ENCODE measurements around the gene POLK. TPM values are rescaled to one million over a fixed set of nuclear protein-coding genes. Genes with fewer than 3 reads are reported as not detected.

The POLK gene
- total RNA-seq, 2 donors from 2014 or later: 11.3 to 14.8 TPM

- Mint-ChIP-seq H3K27me3 (ENCODE audit: insufficient read depth) (no peaks in the 10 kb centered on the region), H3K27ac (no peak overlapping the region), H3K4me3 (no peak overlapping the region), H3K36me3 (ENCODE audit: low read depth) (peaks cover 15% of the 10 kb centered on the region), H3K4me1 (peaks cover 18% of the 10 kb centered on the region), H3K9me3 (peaks cover 8% of the 10 kb centered on the region)
- H3K27ac ChIP-seq (ENCODE audit: low read depth, low read length): no peak overlapping the region
- peaks cover 19% of the 10 kb centered on the region for H3K9me3 ChIP-seq (ENCODE audit: control insufficient read depth, low read length)
- H3K27me3 ChIP-seq (ENCODE audit: control insufficient read depth, insufficient read depth, low read length, poor library complexity, severe bottlenecking): no peaks in the 10 kb centered on the region
- H3K4me3 ChIP-seq (ENCODE audit: low read length): no peak overlapping the region
- H3K4me1 ChIP-seq (ENCODE audit: control insufficient read depth, insufficient read depth, low read length): peaks cover 8% of the 10 kb centered on the region
- no peaks in the 10 kb centered on the region for H3K36me3 ChIP-seq (ENCODE audit: control insufficient read depth, insufficient read depth, low read length)
- no peak overlapping the region for H3K9ac ChIP-seq (ENCODE audit: extremely low read depth, low read length, poor library complexity, severe bottlenecking)
- no peak for DNase-seq
- WGBS, 2 experiments (ENCODE audit: insufficient coverage in 1 of 2, insufficient read length in 1 of 2): 100% methylated on average over 1 of the region's 1 CpG; no CpG with 5 or more reads in 1 of the 2 experiments
- TF ChIP-seq, protein P1, sequence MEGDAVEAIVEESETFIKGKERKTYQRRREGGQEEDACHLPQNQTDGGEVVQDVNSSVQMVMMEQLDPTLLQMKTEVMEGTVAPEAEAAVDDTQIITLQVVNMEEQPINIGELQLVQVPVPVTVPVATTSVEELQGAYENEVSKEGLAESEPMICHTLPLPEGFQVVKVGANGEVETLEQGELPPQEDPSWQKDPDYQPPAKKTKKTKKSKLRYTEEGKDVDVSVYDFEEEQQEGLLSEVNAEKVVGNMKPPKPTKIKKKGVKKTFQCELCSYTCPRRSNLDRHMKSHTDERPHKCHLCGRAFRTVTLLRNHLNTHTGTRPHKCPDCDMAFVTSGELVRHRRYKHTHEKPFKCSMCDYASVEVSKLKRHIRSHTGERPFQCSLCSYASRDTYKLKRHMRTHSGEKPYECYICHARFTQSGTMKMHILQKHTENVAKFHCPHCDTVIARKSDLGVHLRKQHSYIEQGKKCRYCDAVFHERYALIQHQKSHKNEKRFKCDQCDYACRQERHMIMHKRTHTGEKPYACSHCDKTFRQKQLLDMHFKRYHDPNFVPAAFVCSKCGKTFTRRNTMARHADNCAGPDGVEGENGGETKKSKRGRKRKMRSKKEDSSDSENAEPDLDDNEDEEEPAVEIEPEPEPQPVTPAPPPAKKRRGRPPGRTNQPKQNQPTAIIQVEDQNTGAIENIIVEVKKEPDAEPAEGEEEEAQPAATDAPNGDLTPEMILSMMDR (conservative IDR thresholded peaks at IDR 0.05): no peak
Observed at GRCh38 chr5:75538211-75538610, 26.5 kb downstream of the POLK start.

DNA sequence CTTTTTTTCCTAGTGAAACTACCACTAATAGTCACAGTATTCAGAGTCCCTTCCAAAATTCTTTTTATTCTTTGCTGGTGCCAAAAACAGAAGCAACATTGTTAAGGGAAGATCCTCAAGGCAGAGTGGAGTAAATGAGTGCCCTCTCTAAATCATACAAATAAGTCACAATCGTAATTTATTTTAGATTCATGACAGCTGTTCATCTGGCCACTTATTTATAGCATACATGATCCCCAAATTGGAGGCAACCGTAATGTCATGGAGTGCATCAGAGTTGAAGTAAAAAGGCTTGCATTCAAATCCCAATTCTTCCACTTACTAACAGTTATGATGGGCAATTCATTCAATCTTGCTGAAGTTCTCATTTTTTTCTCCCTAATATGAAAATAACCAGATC lies 33.4 kb downstream of the POLK start:
- Mint-ChIP-seq H3K4me3 (no peak overlapping the region), H3K4me1 (peaks cover 2% of the 10 kb centered on the region), H3K27ac (no peak overlapping the region), H3K9me3 (no peaks in the 10 kb centered on the region), H3K36me3 (ENCODE audit: low read depth) (peaks cover 5% of the 10 kb centered on the region), H3K27me3 (ENCODE audit: insufficient read depth) (no peaks in the 10 kb centered on the region)
- no peak for DNase-seq
- H3K27ac ChIP-seq (ENCODE audit: low read depth, low read length): no peak overlapping the region
- TF ChIP-seq, protein P1 (conservative IDR thresholded peaks at IDR 0.05): no peak
- H3K9me3 ChIP-seq (ENCODE audit: control insufficient read depth, low read length): peaks cover 4% of the 10 kb centered on the region
- no peaks in the 10 kb centered on the region for H3K4me1 ChIP-seq (ENCODE audit: control insufficient read depth, insufficient read depth, low read length)
- H3K36me3 ChIP-seq (ENCODE audit: control insufficient read depth, insufficient read depth, low read length): no peaks in the 10 kb centered on the region
- 100% methylated on average over 2 of the region's 2 CpGs for WGBS, 2 experiments (ENCODE audit: insufficient coverage in 1 of 2, insufficient read length in 1 of 2)
- H3K27me3 ChIP-seq (ENCODE audit: control insufficient read depth, insufficient read depth, low read length, poor library complexity, severe bottlenecking): no peaks in the 10 kb centered on the region
- no peak overlapping the region for H3K9ac ChIP-seq (ENCODE audit: extremely low read depth, low read length, poor library complexity, severe bottlenecking)
- no peak overlapping the region for H3K4me3 ChIP-seq (ENCODE audit: low read length)

DNA sequence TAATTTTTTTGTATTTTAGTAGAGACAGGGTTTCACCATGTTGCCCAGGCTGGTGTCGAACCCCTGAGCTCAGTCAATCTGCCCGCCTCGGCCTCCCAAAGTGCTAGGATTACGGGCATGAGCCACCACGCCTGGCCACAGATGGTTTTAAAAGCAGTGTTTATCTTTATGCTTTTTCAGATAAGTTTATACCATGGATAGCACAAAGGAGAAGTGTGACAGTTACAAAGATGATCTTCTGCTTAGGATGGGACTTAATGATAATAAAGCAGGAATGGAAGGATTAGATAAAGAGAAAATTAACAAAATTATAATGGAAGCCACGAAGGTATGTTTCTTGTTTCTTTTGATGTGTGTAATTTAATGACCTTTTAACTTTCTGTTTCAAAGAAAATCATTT lies 35.1 kb downstream of the POLK start:
- no peak for DNase-seq
- Histone ChIP-seq H3K9ac (ENCODE audit: extremely low read depth, low read length, poor library complexity, severe bottlenecking) (no peak overlapping the region), H3K4me1 (ENCODE audit: control insufficient read depth, insufficient read depth, low read length) (no peaks in the 10 kb centered on the region), H3K27me3 (ENCODE audit: control insufficient read depth, insufficient read depth, low read length, poor library complexity, severe bottlenecking) (no peaks in the 10 kb centered on the region), H3K4me3 (ENCODE audit: low read length) (no peak overlapping the region), H3K9me3 (ENCODE audit: control insufficient read depth, low read length) (peaks cover 5% of the 10 kb centered on the region), H3K27ac (ENCODE audit: low read depth, low read length) (no peak overlapping the region), H3K36me3 (ENCODE audit: control insufficient read depth, insufficient read depth, low read length) (no peaks in the 10 kb centered on the region)
- TF ChIP-seq, protein P1 (conservative IDR thresholded peaks at IDR 0.05): no peak
- WGBS, 2 experiments (ENCODE audit: insufficient coverage in 1 of 2, insufficient read length in 1 of 2): 88 to 95% methylated on average over 5 to 6 of the region's 6 CpGs
- H3K4me3 Mint-ChIP-seq: no peak overlapping the region
- H3K36me3 Mint-ChIP-seq (ENCODE audit: low read depth): peaks cover 10% of the 10 kb centered on the region
- H3K27me3 Mint-ChIP-seq (ENCODE audit: insufficient read depth): no peaks in the 10 kb centered on the region
- H3K4me1 Mint-ChIP-seq: no peaks in the 10 kb centered on the region
- no peaks in the 10 kb centered on the region for H3K9me3 Mint-ChIP-seq
- no peak overlapping the region for H3K27ac Mint-ChIP-seq
